ENCODE results near the gene CERS4. TPM values are rescaled to one million over a fixed set of nuclear protein-coding genes. Genes with fewer than 3 reads are reported as not detected.

The CERS4 gene
- total RNA-seq, 4 donors from 2014 or later, result 2.1 to 4.0 (median 2.7) TPM

GRCh38 chr19:8174706-8175105, 34.5 kb upstream of the CERS4 start:
- in situ Hi-C loops (cut with MboI; ENCODE audit: low sequenced_read_pairs in 4 of 4), result no loop called here
- H3K9me3 ChIP-seq, result no peaks in the 10 kb centered on the region
- intact Hi-C loops (cut with DNase I; ENCODE audit: low total_unique reads), result no loop called here
- ATAC-seq (no peak), DNase-seq (no peak)
- H3K27me3 ChIP-seq, result no peaks in the 10 kb centered on the region
- no peaks in the 10 kb centered on the region for H3K4me1 ChIP-seq
- TF ChIP-seq CTCF (IDR thresholded peaks at IDR 0.05 in 4 of 5, conservative IDR thresholded peaks at IDR 0.05 in 1 of 5), result no peak
- no peak for TF ChIP-seq POLR2A (IDR thresholded peaks at IDR 0.05)
- H3K36me3 ChIP-seq, result no peaks in the 10 kb centered on the region
- no peak overlapping the region for H3K27ac ChIP-seq
- H3K4me3 ChIP-seq, result no peak overlapping the region

- H3K36me3 ChIP-seq, result no peaks in the 10 kb centered on the region
- DNase-seq (no peak), ATAC-seq (no peak)
- TF ChIP-seq POLR2A (IDR thresholded peaks at IDR 0.05), result no peak
- TF ChIP-seq CTCF (IDR thresholded peaks at IDR 0.05 in 4 of 5, conservative IDR thresholded peaks at IDR 0.05 in 1 of 5), result no peak
- H3K9me3 ChIP-seq, result no peaks in the 10 kb centered on the region
- H3K27me3 ChIP-seq, result no peaks in the 10 kb centered on the region
- H3K4me3 ChIP-seq, result no peak overlapping the region
- H3K27ac ChIP-seq, result no peak overlapping the region
- in situ Hi-C loops (cut with MboI; ENCODE audit: low sequenced_read_pairs in 4 of 4) (no loop called here), intact Hi-C loops (cut with DNase I; ENCODE audit: low total_unique reads) (no loop called here)
- no peaks in the 10 kb centered on the region for H3K4me1 ChIP-seq
Observed at GRCh38 chr19:8180018-8180417, 29.2 kb upstream of the CERS4 start.

GRCh38 chr19:8184274-8184673, 24.9 kb upstream of the CERS4 start:
- no peak for TF ChIP-seq POLR2A (IDR thresholded peaks at IDR 0.05)
- no peak for TF ChIP-seq CTCF (IDR thresholded peaks at IDR 0.05 in 4 of 5, conservative IDR thresholded peaks at IDR 0.05 in 1 of 5)
- Histone ChIP-seq H3K27me3 (no peaks in the 10 kb centered on the region), H3K36me3 (no peaks in the 10 kb centered on the region), H3K4me1 (no peaks in the 10 kb centered on the region), H3K4me3 (no peak overlapping the region), H3K9me3 (no peaks in the 10 kb centered on the region), H3K27ac (no peak overlapping the region)
- no peak for ATAC-seq
- in situ Hi-C loops (cut with MboI; ENCODE audit: low sequenced_read_pairs in 4 of 4) (no loop called here), intact Hi-C loops (cut with DNase I; ENCODE audit: low total_unique reads) (no loop called here)
- no peak for DNase-seq

DNA sequence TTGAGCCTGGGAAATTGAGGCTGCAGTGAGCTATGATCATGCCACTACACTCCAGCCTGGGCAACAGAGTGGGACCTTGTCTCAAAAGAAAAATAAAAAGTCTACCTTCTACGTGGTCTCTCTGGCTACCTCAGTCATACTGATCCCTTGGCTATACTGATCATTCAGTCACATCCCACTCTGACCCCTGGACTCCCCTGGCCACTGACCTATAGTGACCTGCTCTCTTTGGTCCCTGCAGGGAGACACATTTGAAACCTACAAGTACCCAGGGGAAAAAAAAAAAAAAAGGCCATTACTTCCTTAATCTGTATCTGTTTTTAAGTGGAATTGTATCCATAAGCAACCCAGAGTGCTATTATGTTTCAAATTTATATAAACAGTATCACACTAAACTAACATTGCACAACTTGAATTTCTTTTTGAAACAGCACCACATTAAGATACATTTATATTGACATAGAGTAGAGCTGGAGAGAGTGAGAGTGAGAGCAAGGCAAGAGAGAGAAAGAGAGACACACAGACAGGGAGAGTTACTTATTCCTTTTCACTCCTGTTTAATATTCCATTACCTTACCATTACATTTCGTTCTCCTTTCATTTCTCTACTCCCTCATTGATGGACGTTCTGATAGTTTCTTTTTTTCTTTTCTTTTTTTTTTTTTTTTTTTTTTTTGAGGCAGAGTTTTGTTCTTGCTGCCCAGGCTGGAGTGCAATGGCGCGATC, 23.7 kb upstream of the CERS4 start:
- Histone ChIP-seq H3K27ac (no peak overlapping the region), H3K4me1 (no peaks in the 10 kb centered on the region), H3K4me3 (no peak overlapping the region), H3K27me3 (no peaks in the 10 kb centered on the region), H3K9me3 (no peaks in the 10 kb centered on the region), H3K36me3 (no peaks in the 10 kb centered on the region)
- intact Hi-C loops (cut with DNase I; ENCODE audit: low total_unique reads), result no loop called here
- ATAC-seq, result no peak
- no peak for TF ChIP-seq POLR2A (IDR thresholded peaks at IDR 0.05)
- no peak for TF ChIP-seq CTCF (IDR thresholded peaks at IDR 0.05 in 4 of 5, conservative IDR thresholded peaks at IDR 0.05 in 1 of 5)
- no peak for DNase-seq
- in situ Hi-C loops (cut with MboI; ENCODE audit: low sequenced_read_pairs in 4 of 4), result no loop called here

All from gastrocnemius medialis (tissue), 4 donors.